ENCODE results near the gene SERPIND1. TPM values are rescaled to one million over a fixed set of nuclear protein-coding genes. Genes with fewer than 3 reads are reported as not detected.

The SERPIND1 gene
- total RNA-seq, 4 donors from 2014 or later: 2.6 TPM; not detected in 3

DNA sequence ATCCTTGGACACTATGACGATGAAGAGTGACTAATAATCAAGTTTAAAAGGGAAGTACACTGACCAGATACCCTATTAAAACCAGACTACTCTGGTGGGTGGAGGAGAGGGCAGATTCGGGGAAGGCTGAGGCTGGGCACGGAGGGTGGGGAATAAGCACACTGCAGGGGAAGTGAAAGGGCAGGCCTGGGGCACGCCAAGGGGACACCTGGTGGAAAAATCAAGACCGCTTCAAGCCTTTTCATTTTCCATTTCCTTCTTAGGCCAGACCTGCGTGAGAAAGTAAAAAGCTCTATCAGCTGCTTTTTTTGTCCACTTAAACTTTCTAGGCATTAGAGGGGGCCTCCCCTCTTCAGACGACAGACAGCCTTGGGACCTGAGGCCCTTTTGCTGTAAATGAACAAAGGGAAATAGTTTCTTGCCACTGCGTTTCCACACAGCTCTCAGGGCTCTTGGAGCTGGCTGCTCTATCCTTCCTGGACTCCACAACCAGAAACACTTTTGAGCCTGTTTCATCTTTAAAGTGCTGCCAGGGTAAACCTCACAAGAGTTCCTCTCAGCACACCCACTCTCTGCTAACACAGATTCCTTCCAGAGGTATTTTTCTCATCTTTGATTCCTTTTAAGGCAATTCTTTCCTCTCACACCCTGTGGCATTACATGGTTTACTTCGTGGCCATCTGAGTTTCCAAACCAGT is 25.0 kb upstream of the SERPIND1 start:
- Histone ChIP-seq H3K4me1 (peaks cover 0 to 18% of the 10 kb centered on the region in 2 donors), H3K27me3 (no peaks in the 10 kb centered on the region), H3K9me3 (no peaks in the 10 kb centered on the region), H3K4me3 (replicated peaks in 1 of 3) (no peak overlapping the region), H3K36me3 (peaks cover 35 to 37% of the 10 kb centered on the region in 2 donors), H3K27ac (peak overlapping the region in 1 of 3 donors; percentile 90)
- peak in 1 of 2 donors; percentile 12 for TF ChIP-seq POLR2A (IDR thresholded peaks at IDR 0.05)
- TF ChIP-seq CTCF (IDR thresholded peaks at IDR 0.05): no peak
- peak in 1 of 2 donors; percentile 66 for DNase-seq
- 47 to 69% methylated on average over 9 of the region's 9 CpGs for WGBS, 2 donors
- intact Hi-C loops (cut with DNase I): no loop called here

GRCh38 chr22:20749453-20749852 is 24.5 kb upstream of the SERPIND1 start:
- H3K4me3 ChIP-seq (replicated peaks in 1 of 3): no peak overlapping the region
- WGBS, 2 donors: 55 to 78% methylated on average over 3 of the region's 3 CpGs
- peaks cover 31 to 37% of the 10 kb centered on the region in 2 donors for H3K36me3 ChIP-seq
- peak in 1 of 2 donors; percentile 64 for DNase-seq
- H3K9me3 ChIP-seq: no peaks in the 10 kb centered on the region
- intact Hi-C loops (cut with DNase I): no loop called here
- H3K27ac ChIP-seq: peak overlapping the region in 1 of 3 donors; percentile 90
- no peaks in the 10 kb centered on the region for H3K27me3 ChIP-seq
- TF ChIP-seq CTCF (IDR thresholded peaks at IDR 0.05): no peak
- TF ChIP-seq POLR2A (IDR thresholded peaks at IDR 0.05): no peak
- H3K4me1 ChIP-seq: peaks cover 0 to 18% of the 10 kb centered on the region in 2 donors

DNA sequence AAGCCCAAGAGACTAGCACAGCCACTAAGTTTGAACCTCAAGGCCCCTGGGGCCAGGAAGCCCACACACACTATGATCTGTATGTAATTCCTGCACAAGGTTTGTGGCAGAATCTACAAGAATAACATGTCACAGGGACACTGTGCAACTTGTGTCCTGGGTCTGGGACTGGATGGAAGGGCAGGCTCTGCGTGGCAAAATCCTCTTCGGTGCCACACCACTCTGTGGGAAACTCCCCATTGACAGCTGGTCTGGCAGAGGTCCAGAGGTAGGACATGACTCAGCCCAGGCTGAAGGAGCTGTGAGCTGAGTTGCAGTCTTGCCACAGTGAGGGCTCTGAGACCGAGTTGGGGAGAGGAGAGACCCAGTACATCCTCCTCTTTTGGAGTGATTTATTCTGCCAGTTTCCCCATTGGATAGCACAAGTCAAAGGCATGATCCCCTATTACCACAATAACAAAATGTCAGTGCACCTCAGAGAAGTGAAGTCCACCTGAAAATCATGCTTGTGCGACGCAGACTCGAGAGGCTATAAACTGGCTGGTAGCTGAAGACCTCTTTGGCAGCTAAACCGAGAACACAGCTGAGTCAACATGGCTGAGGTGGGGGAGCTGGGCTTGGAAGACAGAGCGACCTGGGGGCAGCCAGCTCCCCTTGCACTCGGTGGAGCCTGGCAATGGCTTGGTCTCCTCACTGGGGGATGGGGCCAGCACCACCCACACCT is 23.3 kb upstream of the SERPIND1 start:
- Histone ChIP-seq H3K27me3 (no peaks in the 10 kb centered on the region), H3K9me3 (no peaks in the 10 kb centered on the region), H3K4me1 (peaks cover 0 to 18% of the 10 kb centered on the region in 2 donors), H3K36me3 (peaks cover 27 to 37% of the 10 kb centered on the region in 2 donors), H3K4me3 (replicated peaks in 1 of 3) (no peak overlapping the region), H3K27ac (peak overlapping the region in 1 of 3 donors; percentile 90)
- DNase-seq: peak; percentile 49 to 70
- intact Hi-C loops (cut with DNase I): no loop called here
- 47 to 64% methylated on average over 4 to 9 of the region's 9 CpGs for WGBS, 2 donors
- TF ChIP-seq POLR2A (IDR thresholded peaks at IDR 0.05): no peak
- TF ChIP-seq CTCF (IDR thresholded peaks at IDR 0.05): no peak

DNA sequence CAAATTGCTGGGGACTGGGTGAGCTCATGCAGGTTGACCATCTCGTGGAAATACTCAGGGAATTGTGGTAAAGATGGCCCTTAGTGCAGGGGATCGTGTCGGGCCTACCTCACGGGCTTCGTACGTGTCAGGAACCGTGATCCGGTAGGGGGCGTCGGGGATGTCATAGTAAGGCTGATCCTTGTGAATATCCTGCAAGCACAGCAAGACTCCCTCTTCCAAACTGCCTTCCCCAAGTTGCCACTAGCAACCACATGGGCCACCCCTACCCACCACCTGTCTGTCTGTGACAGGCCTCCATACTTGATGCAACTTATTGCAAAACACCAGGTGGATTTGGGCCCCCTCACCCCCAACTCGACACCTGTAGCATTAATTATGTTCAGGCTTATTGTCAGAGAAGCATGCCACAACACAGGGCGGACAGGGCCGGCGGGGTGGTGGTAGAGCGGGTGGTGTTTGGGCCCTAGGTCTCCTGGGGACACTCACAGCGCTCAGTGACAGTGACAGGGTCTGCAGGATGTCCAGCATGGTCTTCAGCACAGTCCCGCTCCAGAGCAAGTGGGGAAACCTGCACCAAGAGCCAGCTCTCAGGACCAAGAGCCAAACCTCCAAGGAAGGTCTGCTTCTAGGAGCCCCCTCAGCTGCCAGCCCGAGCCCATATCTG is 22.6 kb upstream of the SERPIND1 start:
- H3K4me3 ChIP-seq (replicated peaks in 1 of 3): no peak overlapping the region
- peak overlapping the region in 1 of 3 donors; percentile 90 for H3K27ac ChIP-seq
- H3K4me1 ChIP-seq: peaks cover 0 to 18% of the 10 kb centered on the region in 2 donors
- H3K9me3 ChIP-seq: no peaks in the 10 kb centered on the region
- H3K27me3 ChIP-seq: no peaks in the 10 kb centered on the region
- DNase-seq: peak in 1 of 2 donors; percentile 6
- TF ChIP-seq POLR2A (IDR thresholded peaks at IDR 0.05): no peak
- no peak for TF ChIP-seq CTCF (IDR thresholded peaks at IDR 0.05)
- WGBS, 2 donors: 90 to 93% methylated on average over 14 to 16 of the region's 18 CpGs
- H3K36me3 ChIP-seq: peaks cover 26 to 37% of the 10 kb centered on the region in 2 donors
- intact Hi-C loops (cut with DNase I): no loop called here

Measured in thyroid gland (tissue), 4 donors.